SU-DHL-6 (cell line): ENCODE results near the gene MRPL20.

Experiments
- H2AFZ ChIP-seq: fragments of 200-600 bp; sonication (generic); 2 replicates; pipeline ENCODE4 v1.6.1; 2014; ENCODE audit warnings: low read depth, mild to moderate bottlenecking, moderate library complexity, mixed read lengths, antibody characterized with exemption, low read length; ENCODE audit not compliant: severe bottlenecking
- H3F3A ChIP-seq: fragments of 200-600 bp; shearing (Covaris generic); 2 replicates; pipeline ENCODE4 v1.6.0; 2016; ENCODE audit warnings: antibody characterized with exemption, mild to moderate bottlenecking; ENCODE audit not compliant: insufficient read depth
- H3K27ac ChIP-seq: fragments of 200-600 bp; sonication (generic); 2 replicates; pipeline ENCODE4 v1.5.1; 2016; ENCODE audit warnings: low read depth, mild to moderate bottlenecking, low read length, moderate library complexity, mixed read lengths
- H3K27me3 ChIP-seq: fragments of 200-600 bp; sonication (generic), shearing (Covaris generic); 2 replicates; pipeline ENCODE4 v1.6.0; 2014; ENCODE audit warnings: mild to moderate bottlenecking, low read length
- H3K36me3 ChIP-seq: fragments of 200-600 bp; sonication (generic); 2 replicates; pipeline ENCODE4 v1.6.1; 2014; ENCODE audit warnings: mild to moderate bottlenecking, low read length, mixed read lengths
- H3K4me2 ChIP-seq: fragments of 300-600, 200-600 bp; shearing (Covaris generic), sonication (generic); 2 replicates; pipeline ENCODE4 v1.6.0; 2014; ENCODE audit warnings: low read length, low read depth, mild to moderate bottlenecking; ENCODE audit not compliant: poor library complexity, severe bottlenecking
- H3K4me3 ChIP-seq: fragments of 200-600 bp; sonication (generic); 2 replicates; pipeline ENCODE4 v1.5.1; 2014; ENCODE audit warnings: antibody characterized with exemption, low read length, mild to moderate bottlenecking, mixed read lengths; ENCODE audit not compliant: insufficient read depth, poor library complexity, severe bottlenecking
- H3K79me2 ChIP-seq: fragments of 200-600 bp; sonication (generic); 2 replicates; pipeline ENCODE4 v1.6.1; 2014; ENCODE audit warnings: mild to moderate bottlenecking, low read length, moderate library complexity; ENCODE audit not compliant: insufficient read depth
- H3K9ac ChIP-seq: fragments of 200-600 bp; sonication (generic); 2 replicates; pipeline ENCODE4 v1.7.0; 2014; ENCODE audit warnings: mild to moderate bottlenecking, low read length
- H3K9me2 ChIP-seq: fragments of 200-600 bp; sonication (generic); replicated peaks from 2 replicates; pipeline ENCODE4 v1.6.1; 2014; ENCODE audit warnings: low read length; ENCODE audit not compliant: insufficient read depth
- H3K9me3 ChIP-seq: fragments of 200-600 bp; sonication (generic); 2 replicates; pipeline ENCODE4 v1.6.1; 2014; ENCODE audit warnings: low read length, mixed read lengths; ENCODE audit not compliant: insufficient read depth
- H4K20me1 ChIP-seq: fragments of 200-600 bp; sonication (generic); 2 replicates; pipeline ENCODE4 v1.6.1; 2014; ENCODE audit warnings: low read depth, mild to moderate bottlenecking, antibody characterized with exemption, low read length, moderate library complexity, mixed read lengths
- CTCF ChIP-seq: fragments of 200-600 bp; sonication (generic); IDR thresholded peaks from one replicate; pipeline ENCODE4 v1.5.1; 2017; ENCODE audit warnings: antibody characterized with exemption, mild to moderate bottlenecking, low read length, moderate library complexity; ENCODE audit not compliant: insufficient read depth, poor library complexity, severe bottlenecking
- EZH2phosphoT487 ChIP-seq: fragments of 200-600 bp; sonication (generic), shearing (Covaris generic); conservative IDR thresholded peaks from 2 replicates; pipeline ENCODE4 v1.6.1; 2018; ENCODE audit warnings: mild to moderate bottlenecking, antibody characterized with exemption, low read length, moderate library complexity, mixed read lengths

Gene MRPL20

DNA sequence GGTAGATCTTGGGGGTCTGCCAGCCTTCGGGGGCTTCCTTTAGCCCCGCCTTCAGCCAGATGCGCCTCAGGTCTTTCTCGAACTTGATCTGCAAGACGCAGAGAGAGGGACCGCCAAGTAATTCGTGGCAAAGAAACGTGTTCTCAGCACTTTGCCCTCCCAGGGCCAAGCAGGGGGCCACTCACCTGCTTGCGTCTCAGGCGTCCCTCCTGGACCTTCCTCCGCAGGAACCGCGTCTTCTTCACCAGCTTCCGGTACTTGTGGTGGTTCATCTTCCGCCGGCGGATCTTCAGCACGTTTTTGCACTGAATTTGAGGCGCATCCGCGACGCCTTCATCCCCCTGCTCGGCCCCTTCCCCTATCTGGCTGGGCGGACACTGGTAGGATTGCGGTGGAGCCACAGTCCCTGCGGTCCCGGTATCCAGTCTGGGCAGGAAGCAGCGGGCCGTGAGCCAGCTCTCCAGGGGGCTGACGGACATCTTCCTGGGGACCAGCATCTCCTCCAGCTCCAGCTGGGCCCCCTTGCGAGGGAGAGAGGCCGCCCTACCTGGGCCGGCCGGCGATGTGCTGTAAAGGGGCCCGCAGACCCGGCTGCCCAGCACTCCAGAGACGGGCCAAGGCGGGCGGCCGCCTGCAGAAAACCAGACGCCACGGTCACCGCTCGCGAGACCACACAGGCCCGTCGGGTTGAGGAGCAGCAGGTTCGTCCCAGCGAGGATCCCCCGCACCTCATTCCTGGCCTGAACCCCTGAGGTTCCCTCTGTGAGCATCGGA lies 33.1 kb downstream of the MRPL20 start:
- Histone ChIP-seq H2AFZ (no peak overlapping the region), H3K27ac (no peak overlapping the region), H3K9me2 (no peaks in the 10 kb centered on the region), H3K36me3 (no peaks in the 10 kb centered on the region), H3F3A (peaks cover 19% of the 10 kb centered on the region), H3K9me3 (no peaks in the 10 kb centered on the region), H3K27me3 (no peaks in the 10 kb centered on the region), H3K4me3 (peak overlapping the region; percentile 97), H4K20me1 (no peaks in the 10 kb centered on the region), H3K79me2 (peaks cover 18% of the 10 kb centered on the region), H3K9ac (peak overlapping the region; percentile 99), H3K4me2 (peak overlapping the region; percentile 90)
- no peak for TF ChIP-seq EZH2phosphoT487
- TF ChIP-seq CTCF = no peak

DNA sequence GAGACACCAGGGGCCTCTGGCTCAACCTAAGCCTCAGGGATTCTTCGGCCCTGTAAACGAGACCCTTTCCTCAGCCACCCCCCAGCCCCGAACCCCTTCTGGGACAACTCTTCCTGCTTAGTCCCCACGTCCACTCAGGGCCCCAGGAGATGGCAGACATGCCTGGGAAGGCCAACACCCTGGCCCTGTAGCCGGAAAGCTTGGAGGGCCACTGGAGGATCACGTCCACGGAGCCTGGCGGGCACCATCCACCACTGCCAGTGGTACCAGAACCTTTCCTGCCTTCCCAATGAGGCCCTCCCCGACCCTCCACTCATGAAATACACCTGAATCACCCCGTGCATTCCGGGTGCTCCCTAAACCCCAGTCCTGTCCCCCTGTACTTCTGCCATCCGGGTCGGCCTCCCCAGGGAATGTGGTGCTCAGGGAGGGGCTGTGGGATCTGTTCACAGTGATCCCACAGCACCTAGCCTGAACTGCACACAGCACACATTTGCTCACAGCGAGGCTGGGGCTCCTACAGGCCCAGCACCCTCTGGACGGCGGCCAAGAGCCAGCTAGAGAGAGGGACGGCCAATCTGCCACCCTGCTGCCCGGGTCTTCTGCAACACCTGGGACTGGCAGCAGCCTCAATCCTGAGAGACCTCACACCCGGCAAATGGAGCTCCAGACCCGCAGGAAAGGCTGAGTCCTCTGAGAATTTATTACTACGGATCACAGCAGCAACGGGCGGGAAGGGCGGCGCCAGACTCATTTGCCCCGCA lies 33.9 kb downstream of the MRPL20 start:
- peaks cover 18% of the 10 kb centered on the region for H3K79me2 ChIP-seq
- no peak overlapping the region for H3K4me3 ChIP-seq
- H2AFZ ChIP-seq = no peak overlapping the region
- no peak overlapping the region for H3K27ac ChIP-seq
- TF ChIP-seq EZH2phosphoT487 = no peak
- TF ChIP-seq CTCF = no peak
- no peaks in the 10 kb centered on the region for H3K36me3 ChIP-seq
- H3K9ac ChIP-seq = no peak overlapping the region
- no peaks in the 10 kb centered on the region for H3K27me3 ChIP-seq
- H3K9me2 ChIP-seq = no peaks in the 10 kb centered on the region
- peaks cover 19% of the 10 kb centered on the region for H3F3A ChIP-seq
- no peaks in the 10 kb centered on the region for H3K9me3 ChIP-seq
- no peak overlapping the region for H3K4me2 ChIP-seq
- H4K20me1 ChIP-seq = no peaks in the 10 kb centered on the region

- Histone ChIP-seq H3K27ac (no peak overlapping the region), H3K4me2 (peak overlapping the region; percentile 21), H3K4me3 (no peak overlapping the region), H2AFZ (no peak overlapping the region), H3K9me2 (no peaks in the 10 kb centered on the region), H4K20me1 (no peaks in the 10 kb centered on the region), H3K79me2 (peaks cover 18% of the 10 kb centered on the region), H3K9ac (no peak overlapping the region), H3F3A (peaks cover 14% of the 10 kb centered on the region), H3K9me3 (peaks cover 4% of the 10 kb centered on the region; the same call in 1 of the 2 replicates), H3K27me3 (no peaks in the 10 kb centered on the region), H3K36me3 (no peaks in the 10 kb centered on the region)
- TF ChIP-seq EZH2phosphoT487 = no peak
- TF ChIP-seq CTCF = peak; percentile 96
These were observed 35.1 kb downstream of the MRPL20 start for GRCh38 chr1:1371746-1372711.
